OCI-LY3 (cell line): ENCODE results near the gene ARHGAP12.

Source experiments
- H2AFZ ChIP-seq: fragments of 200-600, 300-600 bp; shearing (Covaris generic); 2 replicates; pipeline ENCODE4 v1.6.0; 2014; ENCODE audit warnings: antibody characterized with exemption, low read depth, low read length
- H3K27ac ChIP-seq: fragments of 200-600, 300-600 bp; sonication (generic); 2 replicates; pipeline ENCODE4 v1.5.1; 2014; ENCODE audit warnings: mild to moderate bottlenecking, low read length, moderate library complexity, mixed read lengths
- H3K27me3 ChIP-seq: fragments of 200-600, 300-600 bp; sonication (generic); 2 replicates; pipeline ENCODE4 v1.6.1; 2014; ENCODE audit warnings: low read depth, low read length, mixed read lengths
- H3K36me3 ChIP-seq: fragments of 200-600, 300-600 bp; sonication (generic); replicated peaks from 2 replicates; pipeline ENCODE3; 2014; ENCODE audit warnings: low read depth, low read length, mixed read lengths
- H3K4me1 ChIP-seq: fragments of 300-600, 200-600 bp; sonication (generic); 2 replicates; pipeline ENCODE4 v1.6.1; 2014; ENCODE audit warnings: low read length, mixed read lengths
- H3K4me2 ChIP-seq: fragments of 200-600, 300-600 bp; sonication (generic); 2 replicates; pipeline ENCODE4 v1.6.1; 2014; ENCODE audit warnings: low read length, mixed read lengths
- H3K4me3 ChIP-seq: fragments of 300-600, 200-600 bp; sonication (generic); 2 replicates; pipeline ENCODE4 v1.5.1; 2014; ENCODE audit warnings: antibody characterized with exemption, mild to moderate bottlenecking, low read length, moderate library complexity
- H3K79me2 ChIP-seq: fragments of 300-600, 200-600 bp; shearing (Covaris generic); 2 replicates; pipeline ENCODE4 v1.6.1; 2014; ENCODE audit warnings: mild to moderate bottlenecking, low read length, mixed read lengths
- H3K9ac ChIP-seq: fragments of 300-600, 200-600 bp; shearing (Covaris generic); 2 replicates; pipeline ENCODE4 v1.6.0; 2014; ENCODE audit warnings: mild to moderate bottlenecking, low read length, moderate library complexity
- H3K9me3 ChIP-seq: fragments of 200-600, 300-600 bp; shearing (Covaris generic); 2 replicates; pipeline ENCODE4 v1.6.1; 2014; ENCODE audit warnings: low read length, mixed read lengths; ENCODE audit not compliant: insufficient read depth
- H4K20me1 ChIP-seq: fragments of 200-600, 300-600 bp; sonication (generic); 2 replicates; pipeline ENCODE4 v1.6.1; 2016; ENCODE audit warnings: low read length, mixed read lengths; ENCODE audit not compliant: insufficient read depth
- EZH2phosphoT487 ChIP-seq: fragments of 200-600 bp; shearing (Covaris generic); IDR thresholded peaks from 2 replicates; pipeline ENCODE4 v1.6.1; 2018; ENCODE audit warnings: antibody characterized with exemption, mixed run types, low read depth
- TF ChIP-seq, protein P1 (sequence below): fragments of 200-600, 300-600 bp; sonication (generic); IDR thresholded peaks from 2 replicates; pipeline ENCODE4 v1.5.1; 2014; ENCODE audit warnings: antibody characterized with exemption, low read length, low read depth

ARHGAP12 gene

DNA sequence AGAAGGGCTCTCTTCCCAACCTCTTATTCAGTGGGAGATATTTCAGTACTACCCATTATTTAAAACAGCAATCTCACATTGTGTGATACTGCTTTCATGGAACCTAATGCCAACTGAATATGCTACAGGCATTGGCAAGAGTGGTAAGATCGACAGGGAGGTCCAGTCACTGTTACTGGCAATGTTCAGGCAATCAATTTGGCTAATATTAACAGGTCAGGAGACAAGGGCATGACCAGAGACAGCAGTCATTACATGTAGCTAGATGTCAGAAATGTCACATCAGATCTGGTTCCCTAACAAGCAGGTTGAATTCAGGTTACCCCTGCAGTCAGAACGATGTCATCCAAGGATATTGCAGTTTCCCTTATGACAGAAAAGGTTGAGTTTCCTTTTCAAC is 129.4 kb downstream of the ARHGAP12 start:
- H3K9me3 ChIP-seq, result no peaks in the 10 kb centered on the region
- H3K4me2 ChIP-seq, result no peak overlapping the region
- TF ChIP-seq, protein P1, sequence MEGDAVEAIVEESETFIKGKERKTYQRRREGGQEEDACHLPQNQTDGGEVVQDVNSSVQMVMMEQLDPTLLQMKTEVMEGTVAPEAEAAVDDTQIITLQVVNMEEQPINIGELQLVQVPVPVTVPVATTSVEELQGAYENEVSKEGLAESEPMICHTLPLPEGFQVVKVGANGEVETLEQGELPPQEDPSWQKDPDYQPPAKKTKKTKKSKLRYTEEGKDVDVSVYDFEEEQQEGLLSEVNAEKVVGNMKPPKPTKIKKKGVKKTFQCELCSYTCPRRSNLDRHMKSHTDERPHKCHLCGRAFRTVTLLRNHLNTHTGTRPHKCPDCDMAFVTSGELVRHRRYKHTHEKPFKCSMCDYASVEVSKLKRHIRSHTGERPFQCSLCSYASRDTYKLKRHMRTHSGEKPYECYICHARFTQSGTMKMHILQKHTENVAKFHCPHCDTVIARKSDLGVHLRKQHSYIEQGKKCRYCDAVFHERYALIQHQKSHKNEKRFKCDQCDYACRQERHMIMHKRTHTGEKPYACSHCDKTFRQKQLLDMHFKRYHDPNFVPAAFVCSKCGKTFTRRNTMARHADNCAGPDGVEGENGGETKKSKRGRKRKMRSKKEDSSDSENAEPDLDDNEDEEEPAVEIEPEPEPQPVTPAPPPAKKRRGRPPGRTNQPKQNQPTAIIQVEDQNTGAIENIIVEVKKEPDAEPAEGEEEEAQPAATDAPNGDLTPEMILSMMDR, result no peak
- no peak for TF ChIP-seq EZH2phosphoT487
- no peak overlapping the region for H3K9ac ChIP-seq
- H4K20me1 ChIP-seq, result no peaks in the 10 kb centered on the region
- H3K4me1 ChIP-seq, result no peaks in the 10 kb centered on the region
- no peaks in the 10 kb centered on the region for H3K27me3 ChIP-seq
- no peak overlapping the region for H3K4me3 ChIP-seq
- no peak overlapping the region for H3K27ac ChIP-seq
- no peak overlapping the region for H2AFZ ChIP-seq
- H3K36me3 ChIP-seq, result no peaks in the 10 kb centered on the region
- H3K79me2 ChIP-seq, result no peaks in the 10 kb centered on the region

DNA sequence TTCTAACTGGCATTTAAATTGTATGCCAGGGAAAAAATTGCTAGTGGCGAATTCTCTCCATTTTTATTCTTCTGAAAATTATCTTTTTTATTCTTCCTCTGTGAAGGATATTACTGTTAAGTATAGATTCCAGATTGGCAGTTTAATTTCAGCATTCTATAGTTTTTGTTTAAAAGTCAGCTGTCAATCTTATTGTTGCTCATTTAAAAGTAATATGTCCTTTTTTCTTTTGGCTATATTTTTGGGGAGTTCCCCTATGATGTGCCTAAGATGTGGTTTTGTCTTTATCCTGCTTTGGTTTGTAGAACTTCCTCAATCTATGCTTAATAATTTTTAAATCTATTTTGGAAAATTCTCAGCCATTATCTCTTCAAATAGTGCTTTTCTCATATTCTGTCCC is 135.9 kb downstream of the ARHGAP12 start:
- TF ChIP-seq EZH2phosphoT487, result no peak
- TF ChIP-seq, protein P1, result no peak
- H3K9me3 ChIP-seq, result no peaks in the 10 kb centered on the region
- H3K79me2 ChIP-seq, result no peaks in the 10 kb centered on the region
- H2AFZ ChIP-seq, result no peak overlapping the region
- H3K4me3 ChIP-seq, result no peak overlapping the region
- no peaks in the 10 kb centered on the region for H4K20me1 ChIP-seq
- H3K9ac ChIP-seq, result no peak overlapping the region
- H3K4me1 ChIP-seq, result no peaks in the 10 kb centered on the region
- no peak overlapping the region for H3K4me2 ChIP-seq
- no peak overlapping the region for H3K27ac ChIP-seq
- no peaks in the 10 kb centered on the region for H3K36me3 ChIP-seq
- no peaks in the 10 kb centered on the region for H3K27me3 ChIP-seq

DNA sequence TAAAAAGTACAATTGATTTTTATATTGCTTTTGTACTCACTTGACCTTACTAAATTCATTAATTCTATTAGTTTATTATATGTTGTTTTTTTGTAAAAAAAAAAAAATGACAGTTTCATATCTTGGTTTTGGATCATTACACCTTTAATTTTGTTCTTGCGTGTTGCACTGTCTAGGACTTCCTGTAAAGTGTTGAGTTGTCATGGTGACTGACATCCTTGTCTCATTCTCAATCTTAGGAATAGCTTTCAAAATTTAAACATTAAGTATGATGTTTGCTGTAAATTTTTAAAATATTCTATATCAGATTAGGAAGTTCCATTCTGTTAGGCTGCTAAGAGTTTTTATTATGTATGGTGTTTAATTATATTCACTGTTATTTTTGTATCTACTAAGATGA is 139.1 kb downstream of the ARHGAP12 start:
- Histone ChIP-seq H3K4me1 (no peaks in the 10 kb centered on the region), H3K36me3 (no peaks in the 10 kb centered on the region), H3K27me3 (no peaks in the 10 kb centered on the region), H2AFZ (no peak overlapping the region), H3K79me2 (no peaks in the 10 kb centered on the region), H4K20me1 (no peaks in the 10 kb centered on the region), H3K9me3 (no peaks in the 10 kb centered on the region), H3K9ac (no peak overlapping the region), H3K27ac (no peak overlapping the region), H3K4me3 (no peak overlapping the region), H3K4me2 (no peak overlapping the region)
- TF ChIP-seq, protein P1, result no peak
- TF ChIP-seq EZH2phosphoT487, result no peak

GRCh38 chr10:31782701-31783100 is 145.9 kb downstream of the ARHGAP12 start:
- Histone ChIP-seq H2AFZ (no peak overlapping the region), H4K20me1 (no peaks in the 10 kb centered on the region), H3K36me3 (no peaks in the 10 kb centered on the region), H3K79me2 (no peaks in the 10 kb centered on the region), H3K9ac (no peak overlapping the region), H3K4me1 (no peaks in the 10 kb centered on the region), H3K27me3 (no peaks in the 10 kb centered on the region), H3K4me2 (no peak overlapping the region), H3K27ac (no peak overlapping the region), H3K9me3 (no peaks in the 10 kb centered on the region), H3K4me3 (no peak overlapping the region)
- TF ChIP-seq EZH2phosphoT487, result no peak
- TF ChIP-seq, protein P1, result no peak
